PFSK-1 (cell line): ENCODE data around the gene AOPEP.

Experiments used
- FOXP2 ChIP-seq: optimal IDR thresholded peaks from 2 replicates; pipeline ENCODE3; 2011; ENCODE audit warnings: borderline replicate concordance, control low read depth, inconsistent platforms; ENCODE audit not compliant: insufficient read depth; ENCODE audit errors: extremely low read length, extremely low read depth
- POLR2AphosphoS5 ChIP-seq: IDR thresholded peaks from 2 replicates; pipeline ENCODE4 v1.6.1; 2012; ENCODE audit warnings: low read depth, mild to moderate bottlenecking, control low read depth, low read length, moderate library complexity
- SIN3A ChIP-seq: IDR thresholded peaks from 2 replicates; pipeline ENCODE4 v1.6.1; 2012; ENCODE audit warnings: mild to moderate bottlenecking, low read length, moderate library complexity, borderline replicate concordance; ENCODE audit not compliant: insufficient read depth
- TAF1 ChIP-seq: IDR thresholded peaks from 2 replicates; pipeline ENCODE4 v1.6.1; 2012; ENCODE audit warnings: low read length, control low read depth, borderline replicate concordance; ENCODE audit not compliant: insufficient read depth
- TF ChIP-seq, protein P1 (sequence below), 2 experiments: IDR thresholded peaks; 2 replicates each; pipeline versions ENCODE4 v1.6.1 to v1.8.0; 2011 to 2012; ENCODE audit warnings: low read depth in 2 of 2, low read length in 2 of 2, control low read depth in 1 of 2, inconsistent platforms in 1 of 2, mild to moderate bottlenecking in 1 of 2, moderate library complexity in 1 of 2; ENCODE audit not compliant: insufficient read depth in 1 of 2

AOPEP gene

DNA sequence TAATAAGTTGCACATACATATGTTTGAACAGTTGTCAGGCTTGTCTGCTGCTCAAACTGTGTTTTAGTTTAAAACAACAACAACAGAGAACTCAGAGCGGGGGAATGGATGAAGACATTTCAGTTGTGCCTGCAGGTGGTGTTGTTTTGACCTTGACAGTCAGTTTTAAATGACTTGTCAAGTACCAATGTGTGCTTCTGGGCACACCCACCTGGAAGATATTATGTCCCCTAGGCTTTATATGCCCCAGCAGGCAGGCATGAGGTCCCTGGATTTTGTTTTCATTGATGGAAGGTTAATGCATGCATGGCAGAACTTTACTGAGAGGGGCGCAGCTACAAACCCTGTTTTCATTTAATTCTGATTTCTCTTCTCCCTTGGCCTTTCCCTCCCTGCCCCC is 84.6 kb downstream of the AOPEP start:
- TF ChIP-seq SIN3A (no peak), TAF1 (no peak), POLR2AphosphoS5 (no peak), FOXP2 (no peak)
- TF ChIP-seq, protein P1, sequence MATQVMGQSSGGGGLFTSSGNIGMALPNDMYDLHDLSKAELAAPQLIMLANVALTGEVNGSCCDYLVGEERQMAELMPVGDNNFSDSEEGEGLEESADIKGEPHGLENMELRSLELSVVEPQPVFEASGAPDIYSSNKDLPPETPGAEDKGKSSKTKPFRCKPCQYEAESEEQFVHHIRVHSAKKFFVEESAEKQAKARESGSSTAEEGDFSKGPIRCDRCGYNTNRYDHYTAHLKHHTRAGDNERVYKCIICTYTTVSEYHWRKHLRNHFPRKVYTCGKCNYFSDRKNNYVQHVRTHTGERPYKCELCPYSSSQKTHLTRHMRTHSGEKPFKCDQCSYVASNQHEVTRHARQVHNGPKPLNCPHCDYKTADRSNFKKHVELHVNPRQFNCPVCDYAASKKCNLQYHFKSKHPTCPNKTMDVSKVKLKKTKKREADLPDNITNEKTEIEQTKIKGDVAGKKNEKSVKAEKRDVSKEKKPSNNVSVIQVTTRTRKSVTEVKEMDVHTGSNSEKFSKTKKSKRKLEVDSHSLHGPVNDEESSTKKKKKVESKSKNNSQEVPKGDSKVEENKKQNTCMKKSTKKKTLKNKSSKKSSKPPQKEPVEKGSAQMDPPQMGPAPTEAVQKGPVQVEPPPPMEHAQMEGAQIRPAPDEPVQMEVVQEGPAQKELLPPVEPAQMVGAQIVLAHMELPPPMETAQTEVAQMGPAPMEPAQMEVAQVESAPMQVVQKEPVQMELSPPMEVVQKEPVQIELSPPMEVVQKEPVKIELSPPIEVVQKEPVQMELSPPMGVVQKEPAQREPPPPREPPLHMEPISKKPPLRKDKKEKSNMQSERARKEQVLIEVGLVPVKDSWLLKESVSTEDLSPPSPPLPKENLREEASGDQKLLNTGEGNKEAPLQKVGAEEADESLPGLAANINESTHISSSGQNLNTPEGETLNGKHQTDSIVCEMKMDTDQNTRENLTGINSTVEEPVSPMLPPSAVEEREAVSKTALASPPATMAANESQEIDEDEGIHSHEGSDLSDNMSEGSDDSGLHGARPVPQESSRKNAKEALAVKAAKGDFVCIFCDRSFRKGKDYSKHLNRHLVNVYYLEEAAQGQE (IDR thresholded peaks at IDR 0.05; ENCODE audit: insufficient read depth in 1 of 2, low read depth in 2 of 2, low read length in 2 of 2): no peak

DNA sequence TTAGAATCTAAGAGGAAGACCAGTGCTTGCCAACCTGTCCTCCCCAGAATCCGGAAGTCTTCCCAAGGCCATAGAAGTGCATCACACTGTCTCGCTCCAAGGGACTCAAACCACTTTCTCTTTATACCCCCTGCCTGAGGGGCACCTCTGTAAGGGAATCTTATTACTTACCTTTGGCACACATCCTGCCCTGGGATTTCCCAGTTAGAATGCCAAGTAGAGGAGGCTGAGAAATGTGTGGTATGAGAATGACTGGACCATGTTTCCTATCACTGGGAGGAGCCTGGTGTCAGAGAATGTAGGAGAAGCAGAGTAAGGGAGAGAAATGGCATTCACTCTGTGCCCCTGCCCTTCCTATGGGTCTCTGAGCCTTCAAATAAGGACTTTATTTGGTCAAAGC is 85.8 kb downstream of the AOPEP start:
- TF ChIP-seq SIN3A (no peak), POLR2AphosphoS5 (no peak)

GRCh38 chr9:94813379-94813778 is 86.9 kb downstream of the AOPEP start:
- TF ChIP-seq FOXP2: no peak
- no peak for TF ChIP-seq SIN3A
- TF ChIP-seq POLR2AphosphoS5: no peak
- TF ChIP-seq, protein P1 (IDR thresholded peaks at IDR 0.05; ENCODE audit: insufficient read depth in 1 of 2, low read depth in 2 of 2, low read length in 2 of 2): no peak
- no peak for TF ChIP-seq TAF1

- TF ChIP-seq POLR2AphosphoS5 (no peak), FOXP2 (no peak), SIN3A (no peak), TAF1 (no peak)
- TF ChIP-seq, protein P1 (IDR thresholded peaks at IDR 0.05; ENCODE audit: insufficient read depth in 1 of 2, low read depth in 2 of 2, low read length in 2 of 2): no peak
These were observed 91.0 kb downstream of the AOPEP start for GRCh38 chr9:94817291-94818177.

DNA sequence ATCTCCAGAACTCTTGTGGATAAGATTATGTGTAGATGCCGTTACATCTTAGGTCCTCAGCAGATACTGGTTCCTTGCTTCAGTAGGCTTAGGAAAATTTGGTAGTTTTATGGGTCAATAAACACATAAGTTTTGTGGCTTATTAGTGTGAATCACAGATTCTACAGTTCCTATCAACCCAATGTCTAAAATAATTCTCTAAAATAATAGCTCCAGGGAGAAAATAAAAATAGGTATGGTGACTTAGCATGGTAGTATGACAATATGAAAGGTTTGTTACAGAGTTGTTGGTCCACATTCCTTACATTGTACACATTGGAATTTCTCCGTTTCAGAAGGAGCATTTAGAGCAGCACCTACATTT is 91.7 kb downstream of the AOPEP start:
- no peak for TF ChIP-seq SIN3A
- TF ChIP-seq TAF1: no peak
- TF ChIP-seq FOXP2: no peak
- no peak for TF ChIP-seq POLR2AphosphoS5
- TF ChIP-seq, protein P1 (IDR thresholded peaks at IDR 0.05; ENCODE audit: insufficient read depth in 1 of 2, low read depth in 2 of 2, low read length in 2 of 2): no peak
